GM12874 (cell line): ENCODE results near the gene RELN.
A peak's percentile ranks its signal among the peaks of the same experiment; 100 is the strongest.

Source experiments
- TF ChIP-seq, protein P1 (sequence below): IDR thresholded peaks from 2 replicates; pipeline ENCODE4 v1.5.1; 2011; ENCODE audit warnings: low read depth, mild to moderate bottlenecking, control low read depth, low read length, moderate library complexity; ENCODE audit not compliant: insufficient read depth

RELN gene

DNA sequence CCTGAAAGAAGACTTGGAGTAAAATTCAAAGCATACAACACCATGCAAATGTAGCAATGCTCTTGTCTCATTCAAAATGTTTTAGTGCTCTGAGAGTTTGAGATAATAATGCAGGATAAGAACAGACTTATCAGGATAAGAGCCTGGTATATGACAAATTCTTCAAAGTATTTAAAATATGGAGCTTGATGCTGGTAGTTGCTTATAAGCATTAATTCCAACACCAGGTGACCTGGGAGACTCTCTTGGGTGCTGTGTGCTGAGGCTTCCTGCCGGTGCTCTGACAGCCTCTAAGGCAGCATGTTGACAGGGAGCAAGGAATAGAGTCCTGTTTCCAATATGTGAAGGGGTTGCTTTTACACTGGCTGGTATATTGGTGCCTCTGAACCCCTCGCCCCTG, 508.7 kb downstream of the RELN start:
- TF ChIP-seq, protein P1, sequence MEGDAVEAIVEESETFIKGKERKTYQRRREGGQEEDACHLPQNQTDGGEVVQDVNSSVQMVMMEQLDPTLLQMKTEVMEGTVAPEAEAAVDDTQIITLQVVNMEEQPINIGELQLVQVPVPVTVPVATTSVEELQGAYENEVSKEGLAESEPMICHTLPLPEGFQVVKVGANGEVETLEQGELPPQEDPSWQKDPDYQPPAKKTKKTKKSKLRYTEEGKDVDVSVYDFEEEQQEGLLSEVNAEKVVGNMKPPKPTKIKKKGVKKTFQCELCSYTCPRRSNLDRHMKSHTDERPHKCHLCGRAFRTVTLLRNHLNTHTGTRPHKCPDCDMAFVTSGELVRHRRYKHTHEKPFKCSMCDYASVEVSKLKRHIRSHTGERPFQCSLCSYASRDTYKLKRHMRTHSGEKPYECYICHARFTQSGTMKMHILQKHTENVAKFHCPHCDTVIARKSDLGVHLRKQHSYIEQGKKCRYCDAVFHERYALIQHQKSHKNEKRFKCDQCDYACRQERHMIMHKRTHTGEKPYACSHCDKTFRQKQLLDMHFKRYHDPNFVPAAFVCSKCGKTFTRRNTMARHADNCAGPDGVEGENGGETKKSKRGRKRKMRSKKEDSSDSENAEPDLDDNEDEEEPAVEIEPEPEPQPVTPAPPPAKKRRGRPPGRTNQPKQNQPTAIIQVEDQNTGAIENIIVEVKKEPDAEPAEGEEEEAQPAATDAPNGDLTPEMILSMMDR, result no peak

GRCh38 chr7:103474956-103475355, 514.5 kb downstream of the RELN start:
- TF ChIP-seq, protein P1, result no peak

DNA sequence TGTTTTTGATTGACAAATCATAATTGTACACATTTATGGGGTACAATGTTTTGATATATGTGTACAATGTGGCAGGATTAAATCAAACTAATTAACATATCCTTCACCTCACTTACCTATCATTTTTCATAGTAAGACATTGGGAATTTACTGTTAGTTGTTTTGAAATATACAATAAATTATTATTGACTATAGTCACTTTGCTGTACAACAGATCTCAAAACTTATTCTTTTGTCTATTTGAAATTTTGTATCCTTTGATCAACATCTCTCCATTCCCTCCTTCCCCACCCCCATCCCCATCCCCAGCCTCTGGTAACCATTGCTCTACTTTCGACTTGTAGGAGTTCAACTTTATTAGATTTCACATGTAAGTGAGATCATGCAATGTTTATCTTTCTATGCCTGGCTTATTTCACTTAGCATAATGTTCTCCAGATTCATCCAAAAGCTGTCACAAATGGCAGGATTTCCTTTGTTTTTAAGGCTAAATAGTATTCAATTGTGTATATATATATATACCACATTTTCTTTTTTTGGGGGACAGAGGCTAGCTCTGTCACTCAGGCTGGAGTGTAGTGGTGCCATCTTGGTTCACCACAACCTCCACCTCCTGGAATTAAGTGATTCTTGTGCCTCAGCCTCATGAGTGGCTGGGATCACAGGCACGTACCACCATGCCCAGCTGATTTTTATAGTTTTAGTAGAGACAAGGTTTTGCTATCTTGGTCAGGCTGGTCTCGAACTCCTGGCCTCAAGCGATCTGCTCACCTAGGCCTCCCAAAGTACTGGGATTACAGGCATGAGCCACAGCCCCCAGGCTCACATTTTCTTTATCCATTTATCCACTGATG, 520.1 kb downstream of the RELN start:
- TF ChIP-seq, protein P1, result no peak

- TF ChIP-seq, protein P1, result no peak
These were observed 522.6 kb downstream of the RELN start for GRCh38 chr7:103466814-103467213.

GRCh38 chr7:103462358-103462757, 527.1 kb downstream of the RELN start:
- TF ChIP-seq, protein P1, result no peak

- TF ChIP-seq, protein P1, result peak; percentile 77
These were observed 542.1 kb downstream of the RELN start for GRCh38 chr7:103447073-103447960.

DNA sequence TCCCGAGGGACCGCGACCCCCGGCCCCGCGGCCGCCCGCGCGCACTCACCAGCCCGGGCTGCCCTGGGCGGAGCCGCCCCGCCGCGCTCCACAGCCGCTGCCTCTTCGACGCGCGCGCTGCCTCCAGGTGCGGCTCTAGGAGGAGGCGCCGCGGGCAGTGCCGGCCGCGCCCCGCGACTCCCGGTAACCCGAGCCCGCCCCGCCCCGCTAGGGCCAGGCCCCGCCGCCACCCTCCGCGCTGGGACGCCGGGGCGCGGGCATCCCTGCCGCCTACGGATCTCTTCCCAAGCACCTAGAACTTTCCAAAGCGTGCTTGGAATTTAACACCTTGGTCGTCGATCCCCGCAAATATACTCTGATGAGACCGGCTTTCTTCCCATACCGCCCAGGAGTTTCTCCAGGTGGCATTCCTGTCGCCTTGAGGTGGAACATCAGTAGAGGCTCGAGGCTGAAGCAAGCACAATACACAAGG, 543.4 kb downstream of the RELN start, which contains the start of gene SLC26A5:
Gene SLC26A5 (minus strand): TSS at position 159 of the 472 bp plus-strand sequence. CDS start 24,693 bp downstream, outside the sequence.
- TF ChIP-seq, protein P1, result no peak
